HG02588 (cell line): ENCODE measurements around the gene OGFR.

Experiments
- ATAC-seq: cut with Tn5 transposase; IDR thresholded peaks from one replicate; pipeline ENCODE4 v1.9.1; 2021; ENCODE audit warnings: mild to moderate bottlenecking, moderate library complexity; ENCODE audit not compliant: unreplicated experiment

Gene OGFR

GRCh38 chr20:62804627-62805154, at the start of gene OGFR:
Gene OGFR, plus strand, starts transcription at chr20:62804835. Its CDS starts 25 bp downstream, at chr20:62804860.
- ATAC-seq: no peak

GRCh38 chr20:62754991-62755356, 49.7 kb upstream of the OGFR start:
- no peak for ATAC-seq

- no peak for ATAC-seq
These were observed 48.6 kb upstream of the OGFR start for GRCh38 chr20:62755817-62756724.

GRCh38 chr20:62758226-62758912, 46.3 kb upstream of the OGFR start:
- ATAC-seq: no peak

- no peak for ATAC-seq
These were observed 44.6 kb upstream of the OGFR start for GRCh38 chr20:62759981-62760431.

- no peak for ATAC-seq
These were observed 44.2 kb upstream of the OGFR start for GRCh38 chr20:62760471-62760855.

- no peak for ATAC-seq
These were observed 43.5 kb upstream of the OGFR start for GRCh38 chr20:62760856-62761758.

- no peak for ATAC-seq
These were observed 42.9 kb upstream of the OGFR start for GRCh38 chr20:62761759-62762131.

- ATAC-seq: no peak
These were observed 42.3 kb upstream of the OGFR start for GRCh38 chr20:62762376-62762775.

- ATAC-seq: no peak
These were observed 41.8 kb upstream of the OGFR start for GRCh38 chr20:62762801-62763368.

GRCh38 chr20:62763404-62763803, 41.2 kb upstream of the OGFR start:
- ATAC-seq: no peak

- no peak for ATAC-seq
These were observed 40.3 kb upstream of the OGFR start for GRCh38 chr20:62764156-62764935.

GRCh38 chr20:62765021-62765420, 39.6 kb upstream of the OGFR start:
- ATAC-seq: no peak

GRCh38 chr20:62765432-62766070, 39.1 kb upstream of the OGFR start:
- ATAC-seq: no peak

GRCh38 chr20:62766071-62766450, 38.6 kb upstream of the OGFR start:
- no peak for ATAC-seq

GRCh38 chr20:62766716-62767115, 37.9 kb upstream of the OGFR start:
- ATAC-seq: no peak

- ATAC-seq: no peak
These were observed 36.4 kb upstream of the OGFR start for GRCh38 chr20:62768234-62768546.

- no peak for ATAC-seq
These were observed 35.9 kb upstream of the OGFR start for GRCh38 chr20:62768551-62769287.
